SK-N-SH (cell line): ENCODE results near the gene SLC27A3. TPM values are rescaled to one million over a fixed set of nuclear protein-coding genes. Genes with fewer than 3 reads are reported as not detected.

ENCODE experiments used
- CTCF ChIA-PET: fragments of 300-600, 350-600 bp; formaldehyde crosslinking; extraction: SDS; loops from one replicate; lab custom pipeline; 2021; lab: Yijun Ruan, JAX
- POLR2A ChIA-PET: fragments of 350-600 bp; sonication (Branson Sonifier 250); formaldehyde crosslinking; extraction: SDS; loops from one replicate; lab custom pipeline; 2020; ENCODE audit warnings: antibody characterized with exemption, inconsistent platforms; lab: Yijun Ruan, JAX
- DNase-seq: peaks from one replicate; pipeline ENCODE4 v3.0.0; 2012
- H2AFZ ChIP-seq: fragments of 200-600 bp; sonication (generic); 2 replicates; pipeline ENCODE4 v1.8.1; 2016; ENCODE audit warnings: antibody characterized with exemption, mild to moderate bottlenecking, low read depth
- H3F3A ChIP-seq: fragments of 200-600 bp; sonication (generic); replicated peaks from 2 replicates; pipeline ENCODE3; 2016; ENCODE audit warnings: antibody characterized with exemption, mild to moderate bottlenecking; ENCODE audit not compliant: insufficient read depth
- H3K27ac ChIP-seq, 2 experiments: fragments of 200-500 bp in 1 of 2; fragments of 200-600 bp in 1 of 2; sonication (Bioruptor generic) in 1 of 2; sonication (generic), shearing (Covaris generic) in 1 of 2; 2 replicates each; pipeline versions ENCODE4 v1.5.1 to v1.6.1; 2014 to 2016; ENCODE audit warnings: low read depth in 2 of 2, inconsistent platforms in 1 of 2, low read length in 1 of 2, mild to moderate bottlenecking in 1 of 2, mixed read lengths in 1 of 2
- H3K27me3 ChIP-seq: fragments of 200-600 bp; sonication (generic), shearing (Covaris generic); 2 replicates; pipeline ENCODE4 v1.6.1; 2016; ENCODE audit warnings: mixed run types; ENCODE audit not compliant: insufficient read depth
- H3K36me3 ChIP-seq, 2 experiments: fragments of 200-500 bp in 1 of 2; fragments of 200-600 bp in 1 of 2; sonication (Bioruptor generic) in 1 of 2; sonication (generic) in 1 of 2; replicated peaks in 1 of 2; 2 replicates each; pipeline versions ENCODE3 to v1.5.1; 2014 to 2016; ENCODE audit warnings: low read length in 1 of 2, mild to moderate bottlenecking in 1 of 2; ENCODE audit not compliant: insufficient read depth in 2 of 2, control insufficient read depth in 1 of 2
- H3K4me1 ChIP-seq, 2 experiments: fragments of 200-500 bp in 1 of 2; fragments of 200-600 bp in 1 of 2; sonication (Bioruptor generic) in 1 of 2; sonication (generic), shearing (Covaris generic) in 1 of 2; 2 replicates each; pipeline versions ENCODE4 v1.5.1 to v1.6.1; 2014 to 2016; ENCODE audit warnings: low read depth in 1 of 2, low read length in 1 of 2, mixed run types in 1 of 2; ENCODE audit not compliant: insufficient read depth in 2 of 2, control insufficient read depth in 1 of 2
- H3K4me2 ChIP-seq: fragments of 200-600 bp; sonication (generic), shearing (Covaris generic); 2 replicates; pipeline ENCODE4 v1.6.1; 2017; ENCODE audit warnings: mixed run types
- H3K4me3 ChIP-seq, 2 experiments: fragments of 200-500 bp in 1 of 2; fragments of 200-600 bp in 1 of 2; sonication (Bioruptor generic) in 1 of 2; sonication (generic), shearing (Covaris generic) in 1 of 2; 2 replicates each; pipeline versions ENCODE4 v1.5.1 to v1.8.1; 2014 to 2016; ENCODE audit warnings: low read depth in 2 of 2, inconsistent platforms in 1 of 2, low read length in 1 of 2, mild to moderate bottlenecking in 1 of 2, mixed read lengths in 1 of 2, moderate library complexity in 1 of 2
- H3K79me2 ChIP-seq: fragments of 200-600 bp; sonication (generic); 2 replicates; pipeline ENCODE4 v1.8.1; 2017; ENCODE audit warnings: mild to moderate bottlenecking; ENCODE audit not compliant: insufficient read depth
- H3K9ac ChIP-seq: fragments of 200-600 bp; sonication (generic); 2 replicates; pipeline ENCODE4 v1.6.1; 2017; ENCODE audit warnings: mixed run types
- H3K9me2 ChIP-seq: fragments of 200-600 bp; sonication (generic); 2 replicates; pipeline ENCODE4 v1.6.1; 2017; ENCODE audit warnings: mixed run types
- H3K9me3 ChIP-seq: fragments of 200-600 bp; sonication (generic); 2 replicates; pipeline ENCODE4 v1.6.1; 2017; ENCODE audit warnings: mixed run types, mild to moderate bottlenecking, moderate library complexity
- H4K20me1 ChIP-seq: fragments of 200-600 bp; sonication (generic); 2 replicates; pipeline ENCODE4 v1.6.1; 2017; ENCODE audit warnings: mild to moderate bottlenecking, mixed run types; ENCODE audit not compliant: insufficient read depth
- CHD2 ChIP-seq: fragments of 150-350 bp; IDR thresholded peaks from 2 replicates; pipeline ENCODE4 v1.6.1; 2018; ENCODE audit warnings: low read length; ENCODE audit not compliant: partially characterized antibody
- FOXM1 ChIP-seq: IDR thresholded peaks from 2 replicates; pipeline ENCODE4 v1.4.0; 2012; ENCODE audit warnings: low read depth, mild to moderate bottlenecking
- GATA2 ChIP-seq: sonication (generic); formaldehyde crosslinking; IDR thresholded peaks from 2 replicates; pipeline ENCODE4 v1.5.0; 2020; ENCODE audit warnings: mild to moderate bottlenecking, missing genetic modification reagents
- JUND ChIP-seq: IDR thresholded peaks from 2 replicates; pipeline ENCODE4 v1.4.0; 2012
- MEF2A ChIP-seq: IDR thresholded peaks from 2 replicates; pipeline ENCODE4 v1.4.0; 2012; ENCODE audit warnings: low read depth, borderline replicate concordance
- NRF1 ChIP-seq: IDR thresholded peaks from 2 replicates; pipeline ENCODE4 v1.6.1; 2012; ENCODE audit warnings: low read depth, mild to moderate bottlenecking, low read length
- POLR2AphosphoS5 ChIP-seq: IDR thresholded peaks from 2 replicates; pipeline ENCODE4 v1.6.1; 2012; ENCODE audit warnings: low read depth, low read length
- RAD21 ChIP-seq: IDR thresholded peaks from 2 replicates; pipeline ENCODE4 v1.6.1; 2012; ENCODE audit warnings: mild to moderate bottlenecking, low read length
- RXRA ChIP-seq: IDR thresholded peaks from 2 replicates; pipeline ENCODE4 v1.4.0; 2012; ENCODE audit warnings: low read depth, mild to moderate bottlenecking, borderline replicate concordance
- SIN3A ChIP-seq: IDR thresholded peaks from 2 replicates; pipeline ENCODE4 v1.6.1; 2012; ENCODE audit warnings: low read depth, mild to moderate bottlenecking, low read length, moderate library complexity, borderline replicate concordance
- TAF1 ChIP-seq: IDR thresholded peaks from 2 replicates; pipeline ENCODE4 v1.6.1; 2012; ENCODE audit warnings: low read depth, mild to moderate bottlenecking, low read length, moderate library complexity, borderline replicate concordance
- TEAD4 ChIP-seq: IDR thresholded peaks from 2 replicates; pipeline ENCODE4 v1.4.0; 2012; ENCODE audit warnings: mild to moderate bottlenecking, borderline replicate concordance; ENCODE audit not compliant: insufficient read depth
- YY1 ChIP-seq: IDR thresholded peaks from 2 replicates; pipeline ENCODE4 v1.4.0; 2012; ENCODE audit warnings: low read depth, mild to moderate bottlenecking
- WGBS: methylation state at CpG from one replicate; pipeline ENCODE4 v1.1.6; 2017; ENCODE audit warnings: low lambda C conversion rate; 5-methylcytosine and 5-hydroxymethylcytosine counted together
- polyA plus RNA-seq, 3 experiments: library from polyadenylated mRNA; depleted of rRNA; stranded (reverse); fragments of >200 nt; gene quantifications; 2 replicates each; pipeline ENCODE4 v1.2.3, GENCODE V29; 2012
- TF ChIP-seq, protein P1 (sequence below): fragments of 150-350 bp; IDR thresholded peaks from 2 replicates; pipeline ENCODE4 v1.6.1; 2017; ENCODE audit warnings: antibody characterized with exemption, low read length, low read depth, borderline replicate concordance
- TF ChIP-seq, protein P2 (sequence below): IDR thresholded peaks from 2 replicates; pipeline ENCODE4 v1.4.0; 2012; ENCODE audit warnings: low read depth
- TF ChIP-seq, protein P3 (sequence below): fragments of 200-600 bp; sonication (generic); IDR thresholded peaks from 2 replicates; pipeline ENCODE4 v1.6.1; 2017; ENCODE audit warnings: antibody characterized with exemption, mild to moderate bottlenecking, moderate library complexity

Gene SLC27A3
- polyA plus RNA-seq, 1 of the 3 experiments (the other 2 are of a cell fraction) = 9.0 TPM

DNA sequence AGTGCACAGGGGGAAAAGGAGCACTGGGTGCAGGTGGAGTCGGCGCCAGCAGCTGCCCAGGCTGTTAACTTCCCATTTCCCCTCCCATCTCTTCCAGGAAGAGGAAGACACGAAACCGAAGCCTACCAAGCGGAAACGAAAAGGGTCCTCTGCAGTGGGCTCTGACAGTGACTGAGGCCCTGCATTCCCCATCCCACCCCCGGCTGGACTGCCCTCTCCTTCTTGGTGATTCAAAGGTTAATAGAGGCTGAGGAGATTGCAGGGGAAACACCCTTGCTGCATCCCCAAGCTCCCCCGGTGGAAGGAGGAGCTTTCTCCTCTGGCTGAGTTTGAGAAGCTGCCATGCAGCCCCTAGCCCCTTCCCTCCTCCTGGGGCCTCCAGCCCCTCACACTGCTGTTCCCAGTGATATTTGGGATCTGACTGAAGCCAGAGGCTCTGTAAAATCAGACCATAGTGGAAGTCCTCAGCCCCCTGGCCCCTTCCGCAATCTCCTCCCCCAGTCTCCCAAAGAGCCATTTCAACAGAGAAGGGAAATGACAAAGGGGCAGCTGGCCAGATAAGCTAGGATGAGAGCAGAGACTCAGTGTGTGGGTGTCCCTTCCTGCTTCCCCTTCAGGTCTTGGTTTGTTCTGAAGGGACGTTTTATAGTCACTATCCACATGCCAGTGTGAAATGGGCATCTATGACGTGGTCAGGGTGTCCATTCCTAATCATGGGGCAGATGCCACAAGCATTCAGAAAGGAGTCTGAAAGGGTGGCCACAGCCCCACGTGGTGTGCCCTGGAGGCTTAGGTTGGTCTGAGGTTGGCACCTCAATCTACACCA lies 1.9 kb upstream of the SLC27A3 start:
- Histone ChIP-seq H3K4me1 (peaks cover 0 to 13% of the 10 kb centered on the region in 2 experiments; a peak in 1 of 4 replicates), H3K9ac (no peak overlapping the region)
- no peak for DNase-seq
- CTCF ChIA-PET = interaction anchor here (0.8 to 6.8 kb wide), 10 partner anchors 9 to 241 kb away, joined by 3 to 60 read pairs (median 6); partner anchors contain the start of genes ILF2, NPR1 and RAB13
- TF ChIP-seq SIN3A (no peak), MEF2A (no peak), CHD2 (no peak), YY1 (no peak), FOXM1 (no peak), NRF1 (no peak), GATA2 (CRISPR knock-in tag) (no peak), TAF1 (no peak), TEAD4 (no peak), RXRA (no peak), POLR2AphosphoS5 (no peak), JUND (no peak), RAD21 (no peak)
- TF ChIP-seq, protein P1, sequence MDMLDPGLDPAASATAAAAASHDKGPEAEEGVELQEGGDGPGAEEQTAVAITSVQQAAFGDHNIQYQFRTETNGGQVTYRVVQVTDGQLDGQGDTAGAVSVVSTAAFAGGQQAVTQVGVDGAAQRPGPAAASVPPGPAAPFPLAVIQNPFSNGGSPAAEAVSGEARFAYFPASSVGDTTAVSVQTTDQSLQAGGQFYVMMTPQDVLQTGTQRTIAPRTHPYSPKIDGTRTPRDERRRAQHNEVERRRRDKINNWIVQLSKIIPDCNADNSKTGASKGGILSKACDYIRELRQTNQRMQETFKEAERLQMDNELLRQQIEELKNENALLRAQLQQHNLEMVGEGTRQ = no peak
- TF ChIP-seq, protein P2, sequence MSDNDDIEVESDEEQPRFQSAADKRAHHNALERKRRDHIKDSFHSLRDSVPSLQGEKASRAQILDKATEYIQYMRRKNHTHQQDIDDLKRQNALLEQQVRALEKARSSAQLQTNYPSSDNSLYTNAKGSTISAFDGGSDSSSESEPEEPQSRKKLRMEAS = no peak
- TF ChIP-seq, protein P3, sequence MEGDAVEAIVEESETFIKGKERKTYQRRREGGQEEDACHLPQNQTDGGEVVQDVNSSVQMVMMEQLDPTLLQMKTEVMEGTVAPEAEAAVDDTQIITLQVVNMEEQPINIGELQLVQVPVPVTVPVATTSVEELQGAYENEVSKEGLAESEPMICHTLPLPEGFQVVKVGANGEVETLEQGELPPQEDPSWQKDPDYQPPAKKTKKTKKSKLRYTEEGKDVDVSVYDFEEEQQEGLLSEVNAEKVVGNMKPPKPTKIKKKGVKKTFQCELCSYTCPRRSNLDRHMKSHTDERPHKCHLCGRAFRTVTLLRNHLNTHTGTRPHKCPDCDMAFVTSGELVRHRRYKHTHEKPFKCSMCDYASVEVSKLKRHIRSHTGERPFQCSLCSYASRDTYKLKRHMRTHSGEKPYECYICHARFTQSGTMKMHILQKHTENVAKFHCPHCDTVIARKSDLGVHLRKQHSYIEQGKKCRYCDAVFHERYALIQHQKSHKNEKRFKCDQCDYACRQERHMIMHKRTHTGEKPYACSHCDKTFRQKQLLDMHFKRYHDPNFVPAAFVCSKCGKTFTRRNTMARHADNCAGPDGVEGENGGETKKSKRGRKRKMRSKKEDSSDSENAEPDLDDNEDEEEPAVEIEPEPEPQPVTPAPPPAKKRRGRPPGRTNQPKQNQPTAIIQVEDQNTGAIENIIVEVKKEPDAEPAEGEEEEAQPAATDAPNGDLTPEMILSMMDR = no peak
- TF ChIP-seq, all 33 proteins: peak for 0
- POLR2A ChIA-PET = no interaction called here
- Histone ChIP-seq H3K9me3 (no peaks in the 10 kb centered on the region), H3K36me3 (peaks cover 0 to 53% of the 10 kb centered on the region in 2 experiments), H3K27me3 (no peaks in the 10 kb centered on the region), H2AFZ (no peak overlapping the region), H3K27ac (no peak overlapping the region), H3F3A (peaks cover 8% of the 10 kb centered on the region), H4K20me1 (no peaks in the 10 kb centered on the region), H3K4me3 (no peak overlapping the region), H3K79me2 (no peaks in the 10 kb centered on the region), H3K9me2 (no peaks in the 10 kb centered on the region), H3K4me2 (no peak overlapping the region)
- 89% methylated on average over 11 of the region's 12 CpGs for WGBS
